ENCODE data around the gene HHATL. TPM values are rescaled to one million over a fixed set of nuclear protein-coding genes. Genes with fewer than 3 reads are reported as not detected.

Gene HHATL
- total RNA-seq, 2 experiments from 2014 or later, result not detected

GRCh38 chr3:42653303-42653559 lies 49.4 kb downstream of the HHATL start:
- CTCF ChIA-PET, result interaction anchor here (1.1 to 1.3 kb wide), 2 partner anchors 16 to 70 kb away, joined by 3 to 4 read pairs; no protein-coding TSS in a partner anchor
- Mint-ChIP-seq H3K9me3 (no peaks in the 10 kb centered on the region), H3K4me3 (peak overlapping the region; percentile 41), H3K27ac (no peak overlapping the region), H3K36me3 (ENCODE audit: low read depth) (peaks cover 4% of the 10 kb centered on the region), H3K4me1 (ENCODE audit: low read depth) (peaks cover 2% of the 10 kb centered on the region), H3K27me3 (ENCODE audit: low read depth) (no peaks in the 10 kb centered on the region)
- no peak for DNase-seq
- intact Hi-C loops (cut with micrococcal nuclease), result no loop called here

GRCh38 chr3:42652611-42653302 lies 49.8 kb downstream of the HHATL start:
- DNase-seq, result no peak
- H3K36me3 Mint-ChIP-seq (ENCODE audit: low read depth), result peaks cover 7% of the 10 kb centered on the region
- intact Hi-C loops (cut with micrococcal nuclease), result no loop called here
- no peaks in the 10 kb centered on the region for H3K9me3 Mint-ChIP-seq
- H3K4me3 Mint-ChIP-seq, result peak overlapping the region; percentile 41
- H3K27ac Mint-ChIP-seq, result no peak overlapping the region
- CTCF ChIA-PET, result interaction anchor here (1.1 to 1.3 kb wide), 3 partner anchors 16 to 97 kb away, joined by 3 to 4 read pairs (median 3); no protein-coding TSS in a partner anchor
- H3K4me1 Mint-ChIP-seq (ENCODE audit: low read depth), result peaks cover 2% of the 10 kb centered on the region
- no peaks in the 10 kb centered on the region for H3K27me3 Mint-ChIP-seq (ENCODE audit: low read depth)

DNA sequence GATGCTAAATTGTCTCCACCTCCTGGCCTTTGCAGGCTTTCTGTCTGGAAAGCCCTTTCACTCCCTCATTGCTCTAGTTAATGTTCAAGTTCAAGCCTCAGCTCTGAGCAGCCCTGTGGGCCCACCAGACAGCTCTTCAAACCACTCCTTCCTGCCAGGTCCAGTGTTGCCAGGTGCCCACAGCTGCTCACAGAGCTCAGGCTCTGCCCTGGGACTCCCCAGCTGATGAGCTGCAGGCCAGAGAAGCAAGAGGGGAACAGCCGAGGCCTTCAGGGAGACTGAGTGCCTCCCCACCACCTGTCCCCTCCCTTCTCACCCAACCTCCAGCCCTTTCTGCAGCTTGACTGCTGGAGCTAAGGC lies 50.4 kb downstream of the HHATL start:
- H3K4me3 Mint-ChIP-seq, result no peak overlapping the region
- no peaks in the 10 kb centered on the region for H3K27me3 Mint-ChIP-seq (ENCODE audit: low read depth)
- H3K27ac Mint-ChIP-seq, result no peak overlapping the region
- H3K4me1 Mint-ChIP-seq (ENCODE audit: low read depth), result peaks cover 3% of the 10 kb centered on the region
- peaks cover 9% of the 10 kb centered on the region for H3K36me3 Mint-ChIP-seq (ENCODE audit: low read depth)
- no peak for DNase-seq
- intact Hi-C loops (cut with micrococcal nuclease), result no loop called here
- no peaks in the 10 kb centered on the region for H3K9me3 Mint-ChIP-seq
- CTCF ChIA-PET, result interaction anchor here (1.1 to 1.3 kb wide), 3 partner anchors 17 to 98 kb away, joined by 3 to 4 read pairs (median 3); no protein-coding TSS in a partner anchor

- Mint-ChIP-seq H3K9me3 (no peaks in the 10 kb centered on the region), H3K4me3 (no peak overlapping the region), H3K27me3 (ENCODE audit: low read depth) (no peaks in the 10 kb centered on the region), H3K36me3 (ENCODE audit: low read depth) (peaks cover 13% of the 10 kb centered on the region), H3K27ac (no peak overlapping the region), H3K4me1 (ENCODE audit: low read depth) (peaks cover 9% of the 10 kb centered on the region)
- intact Hi-C loops (cut with micrococcal nuclease), result no loop called here
- CTCF ChIA-PET, result interaction anchor here (1.0 to 1.2 kb wide), 2 partner anchors 10 to 99 kb away, joined by 3 read pairs; no protein-coding TSS in a partner anchor
- DNase-seq, result no peak
Measured at GRCh38 chr3:42651248-42652091, 51.1 kb downstream of the HHATL start.

- Mint-ChIP-seq H3K27me3 (ENCODE audit: low read depth) (no peaks in the 10 kb centered on the region), H3K9me3 (no peaks in the 10 kb centered on the region), H3K4me3 (no peak overlapping the region), H3K36me3 (ENCODE audit: low read depth) (peaks cover 14% of the 10 kb centered on the region), H3K4me1 (ENCODE audit: low read depth) (peaks cover 11% of the 10 kb centered on the region), H3K27ac (no peak overlapping the region)
- CTCF ChIA-PET, result interaction anchor here (0.6 to 1.0 kb wide), 2 partner anchors 92 to 113 kb away, joined by 3 read pairs; no protein-coding TSS in a partner anchor
- intact Hi-C loops (cut with micrococcal nuclease), result no loop called here
- no peak for DNase-seq
Measured at GRCh38 chr3:42649783-42650182, 52.8 kb downstream of the HHATL start.

- peaks cover 18% of the 10 kb centered on the region for H3K36me3 Mint-ChIP-seq (ENCODE audit: low read depth)
- intact Hi-C loops (cut with micrococcal nuclease), result no loop called here
Measured at GRCh38 chr3:42649006-42649405, 53.6 kb downstream of the HHATL start.

DNA sequence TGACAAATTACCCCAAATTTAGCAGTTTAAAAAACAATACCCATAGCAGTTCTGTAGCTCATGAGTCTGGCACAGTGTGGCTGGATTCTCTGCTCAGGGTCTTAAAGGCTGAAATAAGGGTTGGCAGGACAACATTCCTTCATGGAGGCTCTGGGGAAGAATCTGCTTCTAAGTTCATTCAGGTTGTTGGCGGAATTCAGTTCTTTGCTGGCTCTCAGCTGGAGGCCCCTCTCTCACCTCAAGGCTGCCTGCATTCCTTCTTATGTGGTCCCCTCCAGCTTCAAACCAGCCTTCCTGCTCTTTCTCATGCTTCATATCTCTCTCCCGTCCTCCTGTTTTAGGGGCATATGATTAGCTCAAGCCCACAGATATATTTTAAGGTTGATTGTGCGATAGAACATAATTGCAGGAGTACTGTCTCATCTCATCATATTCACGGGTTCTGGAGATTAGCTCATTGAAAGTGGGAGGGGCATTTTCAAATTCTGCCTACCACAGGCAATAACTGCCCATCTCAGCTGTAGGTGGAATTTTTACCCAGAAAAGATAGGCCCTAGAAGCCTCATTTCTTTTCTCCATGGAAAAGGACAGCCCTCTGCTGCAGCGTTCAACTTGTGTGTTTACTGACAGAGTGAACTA lies 54.7 kb downstream of the HHATL start:
- no peak overlapping the region for H3K4me3 Mint-ChIP-seq
- H3K27me3 Mint-ChIP-seq (ENCODE audit: low read depth), result no peaks in the 10 kb centered on the region
- H3K9me3 Mint-ChIP-seq, result no peaks in the 10 kb centered on the region
- H3K27ac Mint-ChIP-seq, result peak overlapping the region; percentile 46
- intact Hi-C loops (cut with micrococcal nuclease), result no loop called here
- DNase-seq, result no peak
- CTCF ChIA-PET, result interaction anchor here (0.7 to 1.8 kb wide), 4 partner anchors 11 to 103 kb away, joined by 3 to 4 read pairs (median 3); no protein-coding TSS in a partner anchor
- H3K4me1 Mint-ChIP-seq (ENCODE audit: low read depth), result peaks cover 9% of the 10 kb centered on the region
- H3K36me3 Mint-ChIP-seq (ENCODE audit: low read depth), result peaks cover 21% of the 10 kb centered on the region

More at GRCh38 chr3:42649006-42649405, 53.6 kb downstream of the HHATL start:
- CTCF ChIA-PET, result interaction anchor here (0.5 to 1.8 kb wide), 4 partner anchors 12 to 112 kb away, joined by 3 to 4 read pairs (median 3); no protein-coding TSS in a partner anchor
- no peaks in the 10 kb centered on the region for H3K27me3 Mint-ChIP-seq (ENCODE audit: low read depth)
- H3K4me3 Mint-ChIP-seq, result no peak overlapping the region
- no peak overlapping the region for H3K27ac Mint-ChIP-seq
- H3K4me1 Mint-ChIP-seq (ENCODE audit: low read depth), result peaks cover 11% of the 10 kb centered on the region
- H3K9me3 Mint-ChIP-seq, result no peaks in the 10 kb centered on the region
- DNase-seq, result no peak

Other genes starting within 250 kb of the HHATL start
- gene VIPR1, start 200.2 kb downstream of the HHATL start, total RNA-seq, result 1 to 10 TPM; 6.3 to 8.4 TPM
- gene SEC22C, start 120.8 kb downstream of the HHATL start, total RNA-seq, result 10 to 100 TPM; 41.2 to 45.9 TPM
- 10 to 100 TPM; 38.8 to 39.1 TPM for gene SS18L2, start 111.9 kb downstream of the HHATL start, total RNA-seq
- gene NKTR, start 102.1 kb downstream of the HHATL start, total RNA-seq, result 10 to 100 TPM; 62.1 to 65.9 TPM
- 1 to 10 TPM in 1 of 2 experiments, under 1 TPM in 1; 0.55 to 1.0 TPM for gene ZBTB47, start 49.1 kb downstream of the HHATL start, total RNA-seq
- not detected for gene KLHL40, start 17.3 kb downstream of the HHATL start, total RNA-seq
- gene CCDC13, start 70.5 kb upstream of the HHATL start, total RNA-seq, result under 1 TPM in 1 of 2 experiments, not detected in 1; 0.31 TPM
- 10 to 100 TPM; 57.1 to 66.4 TPM for gene HIGD1A, start 101.7 kb upstream of the HHATL start, total RNA-seq
- gene ACKR2, start 106.6 kb upstream of the HHATL start, total RNA-seq, result under 1 TPM; 0.42 to 0.76 TPM
- gene CYP8B1, start 173.1 kb upstream of the HHATL start, total RNA-seq, result not detected
- 1 to 10 TPM; 1.2 to 1.5 TPM for gene ZNF662, start 203.3 kb upstream of the HHATL start, total RNA-seq

Measured in activated naive CD4-positive, alpha-beta T cell treated with anti-CD3 and anti-CD28 coated beads for 36 hours (primary cell).